Measurements from ENCODE around the gene HSPA1L. TPM values are rescaled to one million over a fixed set of nuclear protein-coding genes. Genes with fewer than 3 reads are reported as not detected.
"Not testable (repeated sequence)": the region's sequence is repeated elsewhere in the genome, so short reads cannot be mapped to it uniquely, and the experiment has no call there.

Gene HSPA1L
- 4.5 TPM for total RNA-seq

GRCh38 chr6:31815025-31815838, at the start of gene HSPA1L, which contains the start of gene HSPA1A:
HSPA1L (minus strand) TSS chr6:31815283; CDS start chr6:31811972, 3,311 bp downstream.
HSPA1A (plus strand) TSS chr6:31815543; CDS start chr6:31815757, 214 bp downstream.
- peak; percentile 98 for DNase-seq

DNA sequence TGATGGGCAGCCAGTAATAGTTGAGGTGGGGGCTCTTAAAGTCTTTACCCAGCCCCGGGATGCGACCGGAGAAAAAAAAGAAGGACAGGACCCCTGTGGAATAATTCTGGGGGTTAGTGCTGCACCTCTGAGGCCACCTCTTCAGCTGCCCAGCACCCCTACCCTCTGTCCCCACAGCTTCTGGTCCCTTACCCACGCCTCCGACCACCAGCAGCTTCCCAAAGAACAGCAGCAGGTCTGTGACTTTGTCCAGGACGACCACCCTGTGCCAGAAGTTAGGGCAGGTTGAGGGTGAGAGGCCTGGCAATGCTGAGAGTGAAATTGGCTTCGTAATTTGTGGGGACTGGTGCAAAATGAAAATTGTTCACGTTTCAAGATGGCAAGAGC, 49.7 kb upstream of the HSPA1L start:
- no peak for DNase-seq

GRCh38 chr6:31864123-31864562, 49.1 kb upstream of the HSPA1L start:
- DNase-seq: not testable (repeated sequence)

DNA sequence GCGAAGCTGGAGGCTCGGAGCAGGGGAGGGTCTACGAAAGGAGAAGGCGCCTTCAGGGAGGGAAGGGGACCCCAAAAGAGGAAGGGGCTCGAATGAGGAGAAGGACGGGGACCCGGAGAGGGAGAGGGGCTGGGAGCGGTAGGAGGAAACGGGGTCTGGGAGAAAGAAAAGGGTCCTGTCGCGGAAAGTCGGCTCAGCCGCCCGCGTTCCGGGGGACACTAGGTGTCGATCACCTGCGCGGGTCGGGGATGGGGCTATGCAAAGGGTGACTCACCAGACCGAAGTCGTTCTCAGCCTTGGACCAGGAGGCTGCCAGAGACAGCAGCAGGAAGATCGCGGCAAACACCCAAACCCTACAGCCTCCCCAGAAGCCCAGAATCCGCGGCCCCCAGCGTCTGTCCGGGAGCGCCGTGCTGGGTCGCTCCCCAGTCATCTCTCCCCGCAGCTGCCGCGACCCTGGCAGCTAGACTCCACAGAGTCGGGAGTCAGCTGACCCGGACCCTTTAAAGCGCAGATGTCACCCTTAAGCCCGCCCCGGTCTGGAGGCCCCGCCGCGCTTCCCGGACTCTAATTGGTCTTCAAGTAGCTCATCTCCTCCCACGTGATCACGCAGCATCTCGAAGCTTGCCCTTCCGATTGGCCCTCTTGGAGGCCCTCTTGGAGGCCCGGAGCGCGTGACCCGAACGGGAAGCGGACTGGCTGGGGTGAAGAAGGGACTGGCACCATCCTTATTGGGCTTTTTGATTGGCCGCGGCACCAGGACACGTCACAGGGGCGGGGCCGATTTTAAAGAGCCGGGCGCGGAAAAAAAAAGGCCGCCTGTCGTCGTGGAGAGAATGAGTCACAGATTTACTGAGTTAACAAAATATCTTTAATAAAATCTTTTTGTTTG, 47.5 kb upstream of the HSPA1L start, which contains the start of gene NEU1:
Gene NEU1, minus strand, starts transcription at position 478 of the 892 bp plus-strand sequence. Its CDS starts 45 bp downstream, at position 433.
- DNase-seq: peak; percentile 100

- no peak for DNase-seq
Observed at GRCh38 chr6:31861919-31862343, 46.8 kb upstream of the HSPA1L start.

GRCh38 chr6:31861150-31861549, 46.1 kb upstream of the HSPA1L start:
- no peak for DNase-seq

GRCh38 chr6:31860349-31860748, 45.3 kb upstream of the HSPA1L start:
- no peak for DNase-seq

DNA sequence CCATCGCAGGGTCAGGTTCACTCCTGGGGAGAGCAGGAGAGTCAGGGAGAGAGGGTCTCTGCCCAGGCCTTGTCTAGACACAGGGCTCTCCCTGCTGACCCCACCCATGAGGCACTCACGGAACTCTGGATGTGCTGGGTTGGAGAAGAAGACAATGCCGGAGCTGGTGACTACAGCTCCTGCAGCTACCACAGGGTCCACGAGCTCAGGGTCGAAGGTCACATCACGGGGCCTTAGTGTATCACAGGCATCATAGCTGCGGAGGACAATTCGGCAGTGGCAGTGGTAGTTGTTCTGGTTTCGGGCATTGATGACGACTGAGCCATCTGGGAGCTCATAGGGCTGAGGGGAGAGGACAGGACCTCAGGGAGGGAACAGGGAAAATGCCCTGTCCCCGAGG, 44.8 kb upstream of the HSPA1L start:
- DNase-seq: no peak

- no peak for DNase-seq
Observed at GRCh38 chr6:31858707-31859106, 43.6 kb upstream of the HSPA1L start.

- not testable (repeated sequence) for DNase-seq
Observed at GRCh38 chr6:31857774-31858173, 42.7 kb upstream of the HSPA1L start.

DNA sequence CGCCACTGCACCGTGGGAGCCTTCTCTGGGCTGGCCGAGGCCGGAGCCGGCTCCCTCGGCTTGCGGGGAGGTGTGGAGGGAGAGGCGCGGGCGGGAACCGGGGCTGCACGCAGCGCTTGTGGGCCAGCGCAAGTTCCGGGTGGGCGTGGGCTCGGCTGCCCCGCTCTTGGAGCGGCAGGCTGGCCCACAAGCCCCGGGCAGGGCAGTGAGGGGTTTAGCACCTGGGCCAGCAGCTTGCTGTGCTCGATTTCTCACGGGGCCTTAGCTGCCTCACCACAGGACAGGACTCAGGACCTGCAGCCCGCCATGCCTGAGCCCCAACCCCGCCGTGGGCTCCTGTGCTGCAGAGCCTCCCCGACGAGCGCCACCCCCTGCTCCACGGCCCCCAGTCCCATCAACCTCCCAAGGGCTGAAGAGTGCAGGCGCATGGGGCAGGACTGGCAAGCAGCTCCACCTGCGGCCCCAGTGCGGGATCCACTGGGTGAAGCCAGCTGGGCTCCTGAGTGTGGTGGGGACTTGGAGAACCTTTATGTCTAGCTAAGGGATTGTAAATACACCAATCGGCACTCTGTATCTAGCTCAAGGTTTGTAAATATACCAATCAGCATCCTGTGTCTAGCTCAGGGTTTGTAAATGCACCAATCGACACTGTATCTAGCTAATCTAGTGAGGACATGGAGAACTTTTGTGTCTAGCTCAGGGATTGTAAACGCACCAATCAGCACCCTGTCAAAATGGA, 37.1 kb upstream of the HSPA1L start:
- not testable (repeated sequence) for DNase-seq

- no peak for DNase-seq
Observed at GRCh38 chr6:31851485-31851832, 36.4 kb upstream of the HSPA1L start.

GRCh38 chr6:31850765-31851484, 35.8 kb upstream of the HSPA1L start:
- DNase-seq: no peak

DNA sequence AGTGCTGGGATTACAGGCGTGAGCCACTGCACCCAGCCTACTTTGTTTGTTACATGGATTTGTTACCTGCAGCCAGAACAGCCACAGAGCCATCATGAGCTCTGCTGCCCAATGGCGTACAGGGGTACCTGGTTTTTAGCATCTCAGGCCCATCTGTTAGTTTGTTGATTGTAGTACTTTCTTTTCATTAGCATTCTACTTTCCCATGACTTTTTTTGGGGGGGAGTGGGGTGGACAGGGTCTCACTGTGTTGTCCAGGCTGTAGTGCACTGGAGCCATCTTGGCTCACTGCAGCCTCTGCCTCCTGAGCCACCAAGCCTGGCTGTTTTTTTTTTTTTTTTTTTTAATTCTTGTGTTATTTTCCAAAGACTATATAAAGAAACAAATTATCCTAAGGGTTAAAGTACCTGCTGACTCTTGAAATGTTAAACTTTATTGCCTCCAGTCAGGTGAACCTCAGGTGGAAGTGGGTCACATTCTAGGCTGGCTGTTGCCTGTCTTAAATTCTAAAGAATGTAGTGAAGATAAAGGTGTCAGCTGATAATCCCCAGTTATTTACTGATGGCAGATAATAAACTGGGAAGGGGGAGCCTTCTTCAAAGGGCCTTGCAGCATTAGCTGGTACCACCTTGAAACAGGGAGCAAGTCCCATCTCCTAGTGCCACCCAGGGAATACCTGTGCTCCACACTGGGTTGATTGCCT, 32.3 kb upstream of the HSPA1L start:
- DNase-seq: no peak

DNA sequence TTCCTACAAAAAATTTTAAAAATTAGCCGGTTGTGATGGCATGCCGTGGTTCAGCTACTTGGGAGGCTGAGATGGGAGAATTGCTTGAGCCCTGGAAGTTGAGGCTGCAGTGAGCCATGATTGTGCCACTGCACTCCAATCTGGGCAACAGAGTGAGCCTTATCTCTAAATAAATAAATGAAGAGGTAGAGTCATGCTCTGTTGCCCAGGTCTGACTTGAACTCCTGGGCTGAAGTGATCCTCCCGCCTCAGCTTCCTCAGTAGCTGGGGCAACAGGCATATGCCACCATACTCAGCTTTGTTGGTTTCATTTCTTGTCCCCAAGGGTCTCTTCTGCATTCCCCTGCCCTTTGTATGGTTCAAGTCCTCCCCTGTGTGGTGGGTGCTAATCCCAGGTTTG, 29.4 kb upstream of the HSPA1L start:
- no peak for DNase-seq

- DNase-seq: no peak
Observed at GRCh38 chr6:31842053-31842452, 27.0 kb upstream of the HSPA1L start.

- not testable (repeated sequence) for DNase-seq
Observed at GRCh38 chr6:31839779-31840126, 24.7 kb upstream of the HSPA1L start.

GRCh38 chr6:31838968-31839367, 23.9 kb upstream of the HSPA1L start:
- DNase-seq: no peak

DNA sequence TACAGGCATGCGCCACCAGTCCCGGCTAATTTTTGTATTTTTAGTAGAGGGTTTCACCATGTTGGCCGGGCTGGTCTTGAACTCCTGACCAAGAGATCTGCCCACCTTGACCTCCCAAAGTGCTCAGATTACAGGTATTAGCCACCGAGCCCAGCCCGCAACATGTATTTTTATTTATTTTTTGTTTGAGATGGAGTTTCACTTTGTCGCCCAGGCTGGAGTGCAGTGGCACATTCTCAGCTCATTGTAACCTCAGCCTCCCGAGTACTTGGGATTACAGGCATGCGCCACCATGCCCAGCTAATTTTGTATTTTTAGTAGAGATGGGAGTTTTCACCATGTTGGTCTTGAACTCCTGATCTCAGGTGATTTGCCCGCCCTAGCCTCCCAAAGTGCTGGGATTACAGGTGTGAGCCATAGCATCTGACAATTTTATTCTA, 23.1 kb upstream of the HSPA1L start:
- DNase-seq: not testable (repeated sequence)

GRCh38 chr6:31837369-31838113, 22.5 kb upstream of the HSPA1L start:
- no peak for DNase-seq
